NCI-H226 (cell line): ENCODE measurements around the gene SERTM2.

Experiments
- DNase-seq: peaks from one replicate; pipeline ENCODE4 v3.0.0-alpha.2; 2015

The SERTM2 gene

DNA sequence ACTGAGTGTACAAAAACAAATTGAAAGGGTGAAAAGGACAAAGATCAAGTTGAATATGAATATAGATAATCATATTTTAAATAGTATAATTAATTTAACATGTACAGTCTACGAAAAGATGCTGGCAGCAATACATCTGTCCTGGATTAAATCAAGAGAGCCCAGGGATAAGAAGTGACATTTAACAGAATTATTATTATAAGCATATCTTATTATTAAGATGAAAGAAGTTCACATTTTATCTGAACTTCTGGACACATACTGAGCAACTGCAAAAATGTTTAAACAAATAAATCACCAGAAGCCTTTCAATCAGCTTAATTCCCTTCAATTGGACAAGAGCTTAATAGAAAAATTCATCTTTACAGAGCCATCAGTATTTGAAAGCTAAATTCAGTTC, 50.4 kb downstream of the SERTM2 start:
- no peak for DNase-seq

GRCh38 chrX:111567542-111568255, 56.3 kb downstream of the SERTM2 start:
- no peak for DNase-seq

GRCh38 chrX:111568354-111568753, 56.9 kb downstream of the SERTM2 start:
- DNase-seq, result no peak

DNA sequence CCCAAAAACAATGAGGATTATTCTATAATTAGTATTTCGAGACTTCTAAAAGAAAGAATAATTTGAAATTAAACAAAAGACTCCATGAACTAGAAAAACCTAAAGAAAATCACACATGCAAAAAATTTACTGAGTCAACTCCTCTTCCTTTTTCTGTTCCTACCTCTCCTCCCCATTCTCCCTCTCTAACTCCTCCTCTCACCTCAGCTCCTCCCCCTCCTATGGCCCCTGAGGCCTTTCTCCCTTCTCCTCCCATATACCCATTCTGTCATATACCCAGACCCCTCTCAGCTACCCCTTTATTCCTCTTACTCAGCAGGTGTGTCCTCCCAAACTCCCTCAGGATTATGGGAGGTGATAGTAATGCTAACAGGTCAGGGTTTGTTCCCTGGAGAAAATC, 57.4 kb downstream of the SERTM2 start:
- DNase-seq, result no peak
